ENCODE results near the gene GPD2.
"Not testable (repeated sequence)": the region's sequence is repeated elsewhere in the genome, so short reads cannot be mapped to it uniquely, and the experiment has no call there.

The GPD2 gene

DNA sequence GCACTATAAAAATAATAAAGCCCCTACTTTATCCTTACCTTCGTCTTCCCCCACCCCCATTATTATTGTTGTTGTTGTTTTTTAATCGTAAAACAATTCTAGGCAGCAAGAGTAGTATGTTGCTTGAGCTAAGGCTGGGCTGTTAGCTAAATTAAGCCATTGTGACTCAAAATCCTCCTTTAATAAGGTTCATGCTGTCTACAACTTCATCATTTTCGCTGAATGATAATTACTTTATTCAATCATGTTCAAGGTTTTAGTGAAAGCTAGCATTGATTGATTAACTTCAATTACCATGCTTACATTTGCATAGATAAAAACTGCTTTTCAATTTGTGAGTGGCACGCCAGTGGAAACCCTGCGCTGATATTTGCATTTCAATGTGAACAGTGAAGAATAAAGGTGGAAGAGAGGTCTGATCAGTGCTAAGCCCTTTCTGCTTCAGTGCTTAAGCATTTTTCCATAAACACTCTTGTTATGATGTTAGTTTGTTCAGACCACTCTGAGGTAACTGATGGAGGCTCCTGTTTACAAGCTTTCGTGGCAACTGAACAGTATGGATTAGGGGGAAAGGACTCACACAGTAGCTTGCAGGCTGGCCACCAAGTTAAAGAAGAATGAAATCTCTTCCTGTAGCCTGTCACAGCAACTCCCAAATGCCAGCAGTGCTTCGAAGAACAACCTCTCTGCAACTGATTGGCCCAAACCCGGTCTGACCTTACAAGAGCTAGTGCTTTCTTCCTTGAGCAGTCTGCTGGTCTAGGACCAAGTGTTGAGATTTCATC is 156.8 kb downstream of the GPD2 start:
- no peak for DNase-seq

DNA sequence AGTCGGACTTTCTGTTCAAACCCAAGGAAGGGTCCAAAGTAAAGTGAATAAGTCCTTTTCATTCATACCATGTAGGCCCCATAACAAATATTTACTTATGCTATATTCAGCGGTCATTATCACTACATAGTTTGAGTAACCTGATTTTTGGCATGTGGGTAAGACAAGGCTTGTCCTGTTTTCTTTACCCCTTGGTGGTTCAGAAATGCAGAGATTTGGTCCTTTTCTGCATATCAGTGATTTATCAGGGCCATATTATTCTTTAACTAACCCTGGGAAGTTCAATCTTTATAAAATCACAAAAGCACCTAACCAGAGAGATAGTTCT is 157.4 kb downstream of the GPD2 start:
- DNase-seq, result no peak

DNA sequence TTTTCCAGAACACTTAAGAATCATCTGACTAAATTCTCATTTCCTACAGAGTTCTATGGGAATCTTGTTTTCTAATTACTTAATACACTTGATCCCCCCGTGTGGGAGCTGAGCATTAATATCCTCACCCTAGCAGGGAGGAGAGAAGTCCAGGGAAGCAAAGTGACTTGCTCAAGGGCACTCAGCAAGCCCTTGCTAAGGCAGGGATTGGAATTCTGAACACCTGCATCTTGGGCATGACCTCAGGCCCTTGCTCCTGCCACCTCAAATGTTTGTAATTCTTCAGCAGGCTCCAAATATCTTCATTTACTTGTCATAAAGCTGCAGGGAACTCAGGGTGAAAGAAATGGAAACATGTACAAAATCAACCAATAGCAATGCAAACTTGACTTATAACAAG is 162.4 kb downstream of the GPD2 start:
- no peak for DNase-seq

DNA sequence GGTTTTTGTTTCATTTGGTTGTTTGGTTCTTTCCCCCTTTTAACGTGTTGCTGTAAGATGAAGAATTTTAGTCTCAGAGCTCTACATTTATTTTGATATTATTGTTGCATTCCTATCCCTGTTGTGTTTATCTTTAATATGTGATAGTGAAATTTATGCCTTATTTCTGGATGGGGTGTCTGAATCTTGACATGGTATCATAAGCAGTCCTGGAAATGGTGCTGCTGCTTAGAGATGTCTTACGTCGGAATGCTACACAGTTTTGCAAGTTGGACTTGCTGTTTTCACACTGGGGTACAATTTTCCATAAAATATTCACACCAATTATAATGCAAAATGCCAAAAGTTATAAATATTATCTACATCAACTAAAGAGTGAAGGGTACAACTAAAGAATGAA is 164.0 kb downstream of the GPD2 start:
- no peak for DNase-seq

DNA sequence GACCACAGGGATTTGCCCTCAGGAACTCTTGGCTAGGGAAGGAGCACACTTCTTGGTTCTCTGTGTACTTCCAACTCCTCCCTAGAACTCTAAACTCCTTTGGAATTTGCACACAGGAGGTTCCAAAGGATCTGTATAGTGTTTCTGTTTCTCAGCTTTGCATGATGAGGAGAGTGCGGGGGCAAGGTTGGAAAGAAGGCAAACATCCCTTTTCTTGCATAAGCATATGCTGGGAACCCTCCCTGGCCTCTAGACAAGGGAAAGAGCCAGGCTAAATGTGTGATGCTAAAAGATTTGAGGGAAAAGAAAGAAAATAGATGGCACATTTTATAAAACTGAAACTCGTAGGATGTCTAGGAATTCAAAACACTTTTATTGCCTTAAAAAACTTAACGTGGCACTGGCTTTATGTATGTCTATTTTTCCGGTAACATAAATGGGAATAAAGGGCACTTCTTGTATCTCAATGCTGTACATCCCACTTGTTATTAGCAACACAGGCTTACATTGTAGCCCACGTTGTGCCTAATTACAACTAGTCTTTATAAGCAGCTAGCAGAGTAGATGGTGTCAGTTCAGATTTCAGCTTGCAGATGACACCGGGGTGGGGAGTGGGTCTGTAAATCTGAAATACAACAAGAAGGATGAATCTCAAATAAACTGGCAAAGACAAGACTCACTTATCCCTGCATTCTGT is 165.8 kb downstream of the GPD2 start:
- no peak for DNase-seq

DNA sequence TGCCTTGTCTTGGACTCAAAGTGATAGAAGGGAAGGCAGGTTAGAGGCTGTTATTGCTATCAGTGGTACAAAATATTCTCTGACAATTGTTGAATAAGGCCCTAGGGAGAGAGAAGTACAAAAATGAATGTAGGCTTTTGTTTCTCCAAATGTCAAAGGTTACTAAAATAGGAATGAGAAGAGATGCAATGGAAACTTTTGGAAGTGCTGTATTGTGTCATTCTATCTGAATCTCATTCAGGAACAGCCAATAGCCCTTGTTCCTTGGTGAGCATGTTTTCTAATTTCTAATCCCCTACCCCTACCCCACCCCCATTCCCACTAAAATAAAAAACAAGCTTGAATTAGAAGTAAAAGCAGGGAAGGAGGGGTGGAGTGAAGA is 166.4 kb downstream of the GPD2 start:
- DNase-seq, result no peak

DNA sequence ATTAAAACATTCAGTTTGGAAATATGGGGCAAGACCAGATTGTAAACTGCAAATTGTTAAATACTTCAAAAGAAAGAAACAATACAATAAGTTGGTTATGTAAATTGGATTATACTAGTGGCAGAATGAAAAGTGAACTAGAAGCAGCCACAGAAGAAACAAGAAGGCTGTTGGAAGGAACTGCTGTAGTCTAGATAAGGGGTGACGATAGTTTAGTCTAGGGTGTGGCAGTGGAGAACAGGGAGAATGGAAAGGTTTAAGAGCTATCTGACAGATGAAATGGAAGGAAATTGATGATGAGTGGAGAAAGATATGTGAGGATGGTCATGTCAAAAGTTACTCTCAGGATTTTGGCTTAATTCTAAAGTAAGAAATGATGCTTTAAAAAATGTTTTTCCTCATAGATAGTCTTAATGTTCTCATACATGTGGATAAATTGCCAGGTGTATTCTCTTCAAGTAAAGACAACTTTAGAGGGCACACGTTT is 179.7 kb downstream of the GPD2 start:
- no peak for DNase-seq

DNA sequence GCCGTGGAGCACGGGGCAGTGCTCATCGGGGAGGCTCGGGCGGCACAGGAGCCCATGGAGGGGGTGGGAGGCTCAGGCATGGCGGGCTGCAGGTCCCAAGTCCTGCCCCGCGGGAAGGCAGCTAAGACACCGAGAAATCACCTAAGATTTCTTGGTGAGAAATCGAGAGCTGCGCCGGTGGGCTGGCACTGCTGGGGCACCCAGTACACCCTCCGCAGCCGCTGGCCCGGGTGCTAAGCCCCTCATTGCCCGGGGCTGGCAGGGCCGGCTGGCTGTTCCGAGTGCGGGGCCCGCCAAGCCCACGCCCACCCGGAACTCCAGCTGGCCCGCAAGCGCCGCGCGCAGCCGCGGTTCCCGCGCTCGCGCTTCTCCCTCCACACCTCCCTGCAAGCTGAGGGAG is 181.9 kb downstream of the GPD2 start:
- not testable (repeated sequence) for DNase-seq

DNA sequence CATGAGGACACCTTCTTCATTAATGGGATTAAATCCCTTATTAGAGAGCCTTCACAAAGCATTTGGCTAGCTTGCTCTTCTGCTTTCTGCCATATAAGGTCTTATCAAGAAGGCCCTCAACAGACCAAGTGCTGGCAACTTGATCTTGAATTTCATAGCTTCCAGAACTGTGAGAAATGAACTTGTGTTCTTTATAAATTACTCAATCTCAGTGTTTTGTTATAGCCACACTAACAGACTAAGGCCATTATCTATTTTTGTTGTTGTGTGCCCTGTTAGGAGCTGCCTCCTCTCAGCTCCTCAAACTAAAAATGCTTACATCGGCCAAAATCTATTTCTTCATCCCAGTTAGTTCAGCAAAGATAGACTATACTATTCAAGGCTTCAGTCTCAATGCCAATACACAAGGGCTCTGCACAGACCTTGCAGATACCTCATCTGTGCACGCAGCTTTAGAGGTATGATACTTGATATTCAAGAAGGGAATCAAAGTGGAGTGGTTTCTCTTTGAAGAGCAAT is 182.9 kb downstream of the GPD2 start:
- DNase-seq, result no peak

DNA sequence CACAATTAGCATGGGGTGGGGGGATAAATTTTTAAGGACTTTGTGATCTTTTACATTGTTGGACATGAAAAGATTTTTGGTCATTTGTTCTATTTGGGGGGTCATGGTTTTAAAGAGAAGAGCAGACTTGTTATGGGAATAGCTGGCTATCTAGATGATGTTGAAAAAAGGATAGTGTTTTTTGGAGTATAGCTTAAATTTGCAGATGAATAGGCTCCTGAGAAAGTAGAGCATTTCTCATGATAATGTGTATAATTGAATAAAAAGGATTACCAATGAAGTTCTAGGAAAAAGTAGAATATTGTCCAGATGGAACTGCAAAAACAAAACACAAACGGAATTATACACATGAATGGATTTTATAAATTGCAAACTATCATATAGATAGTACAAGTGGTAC is 186.3 kb downstream of the GPD2 start:
- no peak for DNase-seq

DNA sequence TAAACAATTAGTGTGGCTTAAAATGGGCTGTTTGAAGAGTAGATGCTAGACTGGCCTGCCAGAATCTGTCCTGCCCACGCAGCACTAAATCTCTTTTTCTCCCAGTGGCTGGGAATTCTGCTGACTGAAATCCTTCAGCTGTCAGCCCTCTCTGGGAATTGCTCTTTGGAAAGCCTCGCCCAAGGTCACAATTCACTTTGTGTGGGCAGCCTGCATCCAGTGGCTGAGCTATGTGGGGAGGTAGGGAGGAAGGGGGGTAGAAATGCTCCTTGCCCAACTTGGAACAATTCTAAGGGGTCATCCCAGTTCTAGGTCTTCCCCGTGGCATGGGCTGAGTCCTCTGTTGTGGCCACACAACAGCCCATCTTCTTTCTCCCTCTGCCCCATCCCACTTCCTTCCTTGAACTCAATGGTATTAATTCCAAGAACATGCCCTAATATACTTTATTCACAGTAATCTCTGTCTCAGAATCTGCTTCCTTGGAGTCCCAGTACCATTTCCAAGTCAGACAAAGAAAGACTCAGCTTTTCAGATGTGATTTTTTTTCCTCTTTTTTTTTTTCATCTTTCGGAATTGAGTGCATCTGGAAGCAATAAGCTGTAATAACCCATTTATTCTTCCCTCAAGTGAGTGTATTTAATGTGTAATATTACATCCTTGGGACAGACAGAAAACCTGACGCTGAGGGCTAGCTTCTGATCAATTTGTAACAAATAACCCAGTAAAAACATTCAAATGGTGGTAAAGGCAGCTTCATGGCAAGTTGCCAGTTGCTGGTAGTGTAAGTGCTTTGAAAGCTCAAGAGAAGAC is 189.4 kb downstream of the GPD2 start:
- no peak for DNase-seq

DNA sequence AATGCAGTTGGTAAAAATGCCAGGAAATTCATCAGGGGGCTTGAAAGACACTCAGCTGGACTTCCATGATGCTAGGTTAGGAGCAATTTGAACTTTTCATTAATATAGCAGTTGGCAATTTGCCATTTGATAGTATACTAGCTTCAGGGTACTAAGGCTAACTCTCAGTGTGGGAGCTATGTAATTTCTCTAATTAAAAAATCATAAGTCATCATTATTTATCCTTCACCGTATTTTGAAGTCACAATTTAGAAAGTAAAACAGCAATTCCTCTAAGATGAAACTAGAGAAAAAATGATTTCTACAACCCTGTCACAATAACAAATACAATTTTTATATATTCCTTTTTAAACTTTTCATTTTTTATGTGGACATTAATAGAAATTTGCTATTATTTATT is 190.8 kb downstream of the GPD2 start:
- no peak for DNase-seq

DNA sequence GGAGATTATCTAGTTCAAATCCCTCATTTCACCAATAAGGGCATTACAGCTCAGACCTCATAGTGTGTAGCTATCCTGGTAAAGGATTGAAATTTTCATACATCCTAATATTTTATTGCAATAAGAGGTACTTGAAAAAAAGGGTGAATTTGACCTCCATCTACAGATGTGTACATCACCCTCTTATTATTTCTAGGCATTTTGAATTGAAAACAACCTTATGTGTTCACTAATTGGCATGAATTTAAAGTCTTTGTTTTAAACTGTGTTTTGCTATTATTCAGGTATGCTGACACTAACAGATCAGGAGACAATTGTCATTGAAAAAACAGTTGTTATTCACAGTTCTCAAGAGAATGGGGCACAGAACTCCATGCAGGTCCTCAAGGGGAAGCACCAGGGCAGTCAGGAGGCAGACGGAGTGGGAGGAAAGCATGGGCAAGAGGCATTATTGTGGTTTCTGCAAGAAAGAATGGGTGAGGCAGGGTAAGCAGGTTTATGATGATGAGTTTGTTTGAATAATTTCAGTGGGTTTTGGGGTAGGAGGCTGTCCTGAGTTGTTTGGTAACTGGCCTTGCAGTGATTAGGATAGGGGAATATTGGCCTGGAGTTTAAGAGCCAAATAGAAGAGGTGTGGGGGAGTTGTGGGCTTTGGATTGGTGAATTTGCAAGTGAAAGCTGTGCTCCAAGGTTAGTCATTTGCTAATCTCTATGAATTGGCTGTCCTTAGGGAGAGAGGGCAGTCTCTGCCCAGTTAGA is 194.6 kb downstream of the GPD2 start:
- no peak for DNase-seq

DNA sequence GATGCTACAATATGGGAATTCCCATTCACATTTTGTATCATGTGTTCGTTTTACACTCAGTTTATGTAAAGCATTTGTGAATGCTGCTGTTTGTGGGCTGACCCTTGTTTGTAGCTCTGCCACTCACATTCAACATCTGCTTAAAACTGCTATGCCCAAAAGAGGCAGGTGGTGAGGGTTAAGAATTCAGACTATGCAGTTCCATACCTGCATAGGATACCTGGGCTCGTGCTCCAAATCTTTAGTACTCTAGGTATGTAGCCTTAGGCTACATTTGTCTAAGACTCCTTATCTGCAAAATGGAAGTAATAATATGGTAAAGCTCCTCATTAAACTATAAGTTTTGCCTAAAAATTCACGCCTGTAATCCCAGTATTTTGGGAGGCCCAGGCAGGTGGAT is 199.5 kb downstream of the GPD2 start:
- DNase-seq, result no peak

Measured in activated T-cell treated with anti-CD3 and anti-CD28 coated beads, Interleukin-2, amount 50 U/mL, for 48 hours (primary cell).